ENCODE measurements around the gene USP36. TPM values are rescaled to one million over a fixed set of nuclear protein-coding genes. Genes with fewer than 3 reads are reported as not detected.

Gene USP36
- total RNA-seq, 4 donors from 2014 or later: 13.2 to 38.9 (median 22.4) TPM

GRCh38 chr17:78823282-78824046 is 17.1 kb downstream of the USP36 start:
- WGBS, 2 donors: 81 to 85% methylated on average over 9 to 13 of the region's 14 CpGs
- H3K4me1 ChIP-seq: peaks cover 0 to 10% (median 0%) of the 10 kb centered on the region in 3 donors
- H3K36me3 ChIP-seq: peaks cover 29 to 100% (median 33%) of the 10 kb centered on the region in 3 donors
- intact Hi-C loops (cut with DNase I): no loop called here
- no peaks in the 10 kb centered on the region for H3K9me3 ChIP-seq
- no peak overlapping the region for H3K4me3 ChIP-seq
- TF ChIP-seq POLR2A (IDR thresholded peaks at IDR 0.05): no peak
- no peak for TF ChIP-seq CTCF (IDR thresholded peaks at IDR 0.05)
- DNase-seq: no peak
- no peaks in the 10 kb centered on the region for H3K27me3 ChIP-seq
- no peak overlapping the region for H3K27ac ChIP-seq

GRCh38 chr17:78822552-78822951 is 18.1 kb downstream of the USP36 start:
- H3K9me3 ChIP-seq: no peaks in the 10 kb centered on the region
- peaks cover 0 to 19% (median 0%) of the 10 kb centered on the region in 3 donors for H3K4me1 ChIP-seq
- no peak for DNase-seq
- H3K27ac ChIP-seq: no peak overlapping the region
- peaks cover 35 to 100% (median 38%) of the 10 kb centered on the region in 3 donors for H3K36me3 ChIP-seq
- intact Hi-C loops (cut with DNase I): no loop called here
- no peak overlapping the region for H3K4me3 ChIP-seq
- 85 to 86% methylated on average over 4 to 14 of the region's 14 CpGs for WGBS, 2 donors
- H3K27me3 ChIP-seq: no peaks in the 10 kb centered on the region
- TF ChIP-seq CTCF (IDR thresholded peaks at IDR 0.05) (no peak), POLR2A (IDR thresholded peaks at IDR 0.05) (no peak)

DNA sequence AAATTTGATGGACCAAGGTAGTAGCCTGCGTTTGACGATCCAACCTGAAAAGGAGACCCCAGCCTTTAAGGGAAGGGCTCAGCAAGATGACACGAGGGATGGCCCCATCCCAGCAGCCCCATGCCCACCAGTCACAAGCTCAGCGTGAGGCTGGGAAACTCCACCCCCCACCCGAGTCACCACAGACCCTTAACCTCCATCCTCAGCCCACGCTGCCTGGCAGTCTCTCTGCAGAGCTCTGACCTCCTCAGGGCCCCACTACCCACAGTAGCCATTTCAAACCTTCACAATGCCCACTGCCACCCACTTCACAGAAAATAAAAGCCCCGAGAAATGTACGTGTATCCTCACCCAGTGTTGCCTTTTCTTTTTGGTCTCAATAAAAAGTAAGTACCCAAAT is 18.7 kb downstream of the USP36 start:
- Histone ChIP-seq H3K4me1 (peaks cover 0 to 22% (median 0%) of the 10 kb centered on the region in 3 donors), H3K27me3 (no peaks in the 10 kb centered on the region), H3K36me3 (peaks cover 35 to 100% (median 35%) of the 10 kb centered on the region in 3 donors), H3K27ac (no peak overlapping the region), H3K4me3 (no peak overlapping the region), H3K9me3 (no peaks in the 10 kb centered on the region)
- no peak for DNase-seq
- TF ChIP-seq POLR2A (IDR thresholded peaks at IDR 0.05) (no peak), CTCF (IDR thresholded peaks at IDR 0.05) (no peak)
- 87 to 90% methylated on average over 6 to 8 of the region's 8 CpGs for WGBS, 2 donors
- intact Hi-C loops (cut with DNase I): no loop called here

DNA sequence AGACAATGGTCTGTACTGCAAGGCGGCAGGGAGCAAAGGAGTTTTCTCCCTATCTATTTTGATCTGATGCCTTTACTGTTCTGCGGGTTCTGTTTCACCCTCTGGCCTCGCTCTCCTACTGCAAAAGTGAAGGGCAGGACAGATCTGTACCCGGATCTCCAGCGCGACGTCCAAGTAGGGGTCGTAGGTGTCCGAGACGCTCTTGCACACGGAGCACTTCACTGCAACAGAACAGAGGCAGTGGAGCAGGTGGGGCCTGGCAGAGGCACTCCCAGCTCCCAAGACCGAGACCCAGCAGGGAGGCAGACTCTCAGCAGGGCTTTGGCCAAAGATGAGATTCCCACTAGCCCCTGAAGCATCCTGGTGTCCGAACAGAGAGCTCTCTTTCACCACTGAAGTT is 19.8 kb downstream of the USP36 start:
- H3K27me3 ChIP-seq: no peaks in the 10 kb centered on the region
- no peak for TF ChIP-seq POLR2A (IDR thresholded peaks at IDR 0.05)
- no peak for TF ChIP-seq CTCF (IDR thresholded peaks at IDR 0.05)
- no peaks in the 10 kb centered on the region for H3K9me3 ChIP-seq
- peaks cover 0 to 22% (median 0%) of the 10 kb centered on the region in 3 donors for H3K4me1 ChIP-seq
- DNase-seq: no peak
- H3K27ac ChIP-seq: no peak overlapping the region
- peaks cover 35 to 100% (median 39%) of the 10 kb centered on the region in 3 donors for H3K36me3 ChIP-seq
- intact Hi-C loops (cut with DNase I): no loop called here
- WGBS, 2 donors: 90 to 93% methylated on average over 4 to 7 of the region's 13 CpGs
- no peak overlapping the region for H3K4me3 ChIP-seq
